Gastroesophageal sphincter (tissue), 4 donors: ENCODE results near the gene PRLR. TPM values are rescaled to one million over a fixed set of nuclear protein-coding genes. Genes with fewer than 3 reads are reported as not detected.

Experiments
- ATAC-seq: fragments of 150-250 bp; one replicate; pipeline ENCODE4 v1.9.1; 2016; ENCODE audit warnings: mild to moderate bottlenecking, moderate library complexity
- H3K27ac ChIP-seq, 4 donors: fragments of 200-600 bp; sonication (generic) in 3 of 4; 1 replicate in 3 of 4; 2 replicates in 1 of 4; pipeline ENCODE4 v1.5.1; 2016 to 2019
- H3K27me3 ChIP-seq: fragments of 200-600 bp; sonication (generic); one replicate; pipeline ENCODE4 v1.5.1; 2019
- H3K36me3 ChIP-seq, 2 donors: fragments of 200-600 bp; sonication (generic); one replicate each; pipeline ENCODE4 v1.5.1; 2019; ENCODE audit warnings: control low read depth in 1 of 2
- H3K4me1 ChIP-seq, 3 donors: fragments of 200-600 bp; sonication (generic); 1 replicate in 2 of 3; 2 replicates in 1 of 3; pipeline ENCODE4 v1.5.1; 2016 to 2019; ENCODE audit warnings: control low read depth in 2 of 3
- H3K4me3 ChIP-seq, 2 donors: fragments of 200-600 bp; sonication (generic); one replicate each; pipeline ENCODE4 v1.5.1; 2019; ENCODE audit warnings: mild to moderate bottlenecking in 1 of 2, moderate library complexity in 1 of 2
- H3K9me3 ChIP-seq, 3 donors: fragments of 200-600 bp; sonication (generic); one replicate each; pipeline ENCODE4 v1.5.1; 2017 to 2019; ENCODE audit warnings: control low read depth in 2 of 3
- CTCF ChIP-seq, 4 experiments: fragments of 200-600 bp in 2 of 4; fragments of 450-650 bp in 2 of 4; sonication (generic) in 1 of 4; IDR thresholded peaks; one replicate each; pipeline ENCODE4 v1.5.1; 2017 to 2019; ENCODE audit warnings: antibody characterized with exemption in 4 of 4, mild to moderate bottlenecking in 2 of 4, moderate library complexity in 2 of 4
- EP300 ChIP-seq: sonication (generic); formaldehyde crosslinking; IDR thresholded peaks from one replicate; pipeline ENCODE4 v1.6.1; 2017; ENCODE audit warnings: antibody characterized with exemption, mild to moderate bottlenecking
- POLR2A ChIP-seq, 2 donors: fragments of 450-650 bp; IDR thresholded peaks; one replicate each; pipeline ENCODE4 v1.6.1; 2017; ENCODE audit warnings: antibody characterized with exemption in 2 of 2, mild to moderate bottlenecking in 2 of 2, moderate library complexity in 1 of 2
- POLR2AphosphoS5 ChIP-seq: sonication (generic); formaldehyde crosslinking; IDR thresholded peaks from one replicate; pipeline ENCODE4 v1.6.1; 2017; ENCODE audit warnings: antibody characterized with exemption
- WGBS, 2 donors: methylation state at CpG; one replicate each; pipeline ENCODE4 v1.1.5; 2018; ENCODE audit warnings: low coverage in 1 of 2; 5-methylcytosine and 5-hydroxymethylcytosine counted together
- total RNA-seq, 4 donors: library from RNA; depleted of rRNA; stranded (reverse); fragments of >200 nt; gene quantifications; one replicate each; pipeline ENCODE4 v1.1.0, GENCODE V29; 2016

Gene PRLR
- total RNA-seq, 4 donors from 2014 or later = 0.16 to 1.4 (median 0.85) TPM

GRCh38 chr5:35124932-35125331 is 105.4 kb downstream of the PRLR start:
- Histone ChIP-seq H3K27me3 (no peaks in the 10 kb centered on the region), H3K4me1 (no peaks in the 10 kb centered on the region), H3K27ac (no peak overlapping the region), H3K4me3 (no peak overlapping the region), H3K9me3 (no peaks in the 10 kb centered on the region), H3K36me3 (no peaks in the 10 kb centered on the region)
- TF ChIP-seq POLR2A (IDR thresholded peaks at IDR 0.05) (no peak), CTCF (IDR thresholded peaks at IDR 0.05) (no peak)
- ATAC-seq = no peak
- 33 to 77% methylated on average over 1 to 2 of the region's 2 CpGs for WGBS, 2 donors

- H3K27ac ChIP-seq = no peak overlapping the region
- TF ChIP-seq POLR2AphosphoS5 = no peak
- no peak for TF ChIP-seq EP300
- no peak for TF ChIP-seq CTCF (IDR thresholded peaks at IDR 0.05)
- TF ChIP-seq POLR2A (IDR thresholded peaks at IDR 0.05) = no peak
- H3K36me3 ChIP-seq = no peaks in the 10 kb centered on the region
- no peaks in the 10 kb centered on the region for H3K4me1 ChIP-seq
- no peaks in the 10 kb centered on the region for H3K27me3 ChIP-seq
- H3K9me3 ChIP-seq = no peaks in the 10 kb centered on the region
- H3K4me3 ChIP-seq = no peak overlapping the region
- 76 to 85% methylated on average over 2 of the region's 2 CpGs for WGBS, 2 donors
- ATAC-seq = no peak
Observed at GRCh38 chr5:35122819-35123218, 107.5 kb downstream of the PRLR start.

GRCh38 chr5:35120715-35121114 is 109.6 kb downstream of the PRLR start:
- 29% methylated on average over 1 of the region's 1 CpG; no CpG with 5 or more reads in 1 of the 2 donors for WGBS, 2 donors
- no peaks in the 10 kb centered on the region for H3K4me1 ChIP-seq
- no peaks in the 10 kb centered on the region for H3K9me3 ChIP-seq
- no peaks in the 10 kb centered on the region for H3K27me3 ChIP-seq
- no peak for TF ChIP-seq EP300
- no peak for TF ChIP-seq CTCF (IDR thresholded peaks at IDR 0.05)
- TF ChIP-seq POLR2AphosphoS5 = no peak
- TF ChIP-seq POLR2A (IDR thresholded peaks at IDR 0.05) = no peak
- H3K27ac ChIP-seq = no peak overlapping the region
- ATAC-seq = no peak
- H3K4me3 ChIP-seq = no peak overlapping the region
- no peaks in the 10 kb centered on the region for H3K36me3 ChIP-seq

- TF ChIP-seq POLR2AphosphoS5 (no peak), CTCF (IDR thresholded peaks at IDR 0.05) (no peak), POLR2A (IDR thresholded peaks at IDR 0.05) (no peak), EP300 (no peak)
- Histone ChIP-seq H3K9me3 (no peaks in the 10 kb centered on the region), H3K27ac (no peak overlapping the region), H3K4me3 (no peak overlapping the region), H3K27me3 (no peaks in the 10 kb centered on the region), H3K36me3 (no peaks in the 10 kb centered on the region), H3K4me1 (no peaks in the 10 kb centered on the region)
- 66 to 69% methylated on average over 5 to 6 of the region's 6 CpGs for WGBS, 2 donors
- no peak for ATAC-seq
Observed at GRCh38 chr5:35117967-35118366, 112.3 kb downstream of the PRLR start.

GRCh38 chr5:35115920-35116319 is 114.4 kb downstream of the PRLR start:
- Histone ChIP-seq H3K4me3 (no peak overlapping the region), H3K36me3 (no peaks in the 10 kb centered on the region)
- no peak for TF ChIP-seq CTCF (IDR thresholded peaks at IDR 0.05)
- TF ChIP-seq EP300 = no peak
- no peak for TF ChIP-seq POLR2A (IDR thresholded peaks at IDR 0.05)
- no peak for TF ChIP-seq POLR2AphosphoS5

More at GRCh38 chr5:35115920-35116319, 114.4 kb downstream of the PRLR start:
- ATAC-seq = no peak
- no peaks in the 10 kb centered on the region for H3K9me3 ChIP-seq
- no peak overlapping the region for H3K27ac ChIP-seq
- H3K27me3 ChIP-seq = no peaks in the 10 kb centered on the region
- no peaks in the 10 kb centered on the region for H3K4me1 ChIP-seq
